CD4-positive, alpha-beta T cell treated with Interleukin-4 for 1 hour (primary cell): ENCODE measurements around the gene NRG3.

Experiments used
- DNase-seq, 2 donors: peaks; one replicate each; pipeline ENCODE4 v3.0.0-alpha.2; 2020 to 2022

The NRG3 gene

DNA sequence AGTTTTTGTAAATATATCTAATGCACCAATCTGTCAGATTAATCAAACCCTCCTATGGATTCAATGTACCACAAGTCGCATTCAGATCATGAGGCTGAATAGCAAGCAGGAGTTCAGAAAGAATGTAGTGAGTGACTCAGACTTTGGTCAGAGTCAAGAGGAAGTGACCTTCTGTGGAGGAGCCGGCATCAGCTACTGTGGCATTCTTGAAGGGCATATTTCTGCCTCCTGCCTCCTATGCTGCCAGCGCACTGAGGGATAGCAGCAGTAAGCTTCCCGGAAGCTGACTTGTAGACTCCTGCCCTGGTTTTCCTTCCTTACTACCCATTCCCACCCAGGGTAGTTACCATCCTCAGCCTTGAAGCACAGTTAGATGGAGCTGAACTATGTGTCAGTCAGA lies 867.5 kb downstream of the NRG3 start:
- DNase-seq = no peak

DNA sequence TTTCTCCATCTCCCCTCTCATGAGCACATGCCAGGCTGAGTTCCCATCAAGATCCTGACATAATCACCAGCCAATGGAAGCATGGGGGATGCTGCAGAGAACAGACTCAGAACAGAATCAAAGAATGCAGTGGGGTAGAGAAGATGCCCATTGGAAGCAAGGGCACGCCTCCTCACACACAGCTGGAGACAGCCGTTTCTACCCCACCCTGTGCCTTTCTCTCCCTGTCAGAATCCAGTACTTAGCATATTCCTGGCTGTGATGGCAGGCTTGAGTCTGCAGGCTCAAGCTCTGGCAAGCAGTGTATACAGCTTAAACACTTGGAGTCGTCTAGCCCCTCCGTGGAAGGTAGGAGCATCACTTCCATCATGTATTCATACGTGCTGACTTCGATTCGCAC lies 867.9 kb downstream of the NRG3 start:
- no peak for DNase-seq

DNA sequence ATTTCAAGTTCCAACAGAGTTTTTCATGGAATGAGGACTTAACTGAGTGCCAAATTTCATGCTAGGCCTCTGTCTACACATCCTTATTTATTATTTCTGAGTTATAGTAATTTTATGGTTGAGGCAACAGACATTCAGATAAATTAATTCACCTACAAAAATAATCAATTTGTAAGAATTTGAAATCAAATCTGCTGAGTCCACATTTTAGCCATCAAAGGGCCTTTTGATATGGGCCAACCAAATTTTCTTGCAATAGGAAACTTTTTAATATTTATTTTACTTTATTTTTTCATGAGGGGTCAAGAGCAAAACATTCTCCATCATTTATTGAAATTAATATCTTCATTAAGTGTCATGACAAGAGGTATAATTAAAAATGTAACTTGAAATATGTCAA lies 875.5 kb downstream of the NRG3 start:
- no peak for DNase-seq

DNA sequence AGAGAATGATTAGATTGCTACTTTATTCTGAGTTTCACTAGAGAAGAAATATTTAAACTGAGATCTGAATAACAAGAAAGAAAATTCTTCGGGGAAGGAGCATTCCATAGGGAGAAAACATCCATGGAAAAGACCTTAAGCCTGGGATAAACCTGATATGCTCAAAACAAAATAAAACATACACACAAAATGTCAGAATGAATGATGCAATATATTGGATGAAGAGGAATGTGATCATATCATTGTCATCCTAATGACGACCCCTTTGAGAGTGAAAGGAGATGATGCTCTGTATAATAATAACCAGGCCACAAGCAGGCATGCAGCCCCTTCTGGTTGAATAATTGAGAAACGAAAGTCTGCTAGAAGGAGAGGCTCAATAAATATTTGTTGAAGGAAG lies 882.4 kb downstream of the NRG3 start:
- no peak for DNase-seq

DNA sequence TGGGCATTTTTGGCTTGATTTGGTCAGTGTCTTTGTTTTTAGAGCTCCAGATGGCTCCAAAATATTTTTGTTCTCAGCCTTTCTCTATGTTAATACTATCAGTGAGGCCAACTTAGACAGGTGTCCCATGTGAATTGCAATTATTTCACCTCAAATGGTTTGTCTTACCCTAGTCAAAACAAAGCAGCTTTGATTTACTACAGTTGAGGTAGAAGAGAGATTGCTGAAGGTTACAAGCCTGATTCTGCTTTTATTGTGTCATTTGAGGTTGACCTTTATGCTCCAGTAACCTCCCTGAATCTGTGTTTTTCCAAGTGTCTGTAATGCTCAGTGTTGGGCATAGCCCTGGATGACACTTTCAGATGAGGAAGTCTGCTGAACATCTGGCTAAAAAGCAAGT lies 882.9 kb downstream of the NRG3 start:
- DNase-seq = no peak

DNA sequence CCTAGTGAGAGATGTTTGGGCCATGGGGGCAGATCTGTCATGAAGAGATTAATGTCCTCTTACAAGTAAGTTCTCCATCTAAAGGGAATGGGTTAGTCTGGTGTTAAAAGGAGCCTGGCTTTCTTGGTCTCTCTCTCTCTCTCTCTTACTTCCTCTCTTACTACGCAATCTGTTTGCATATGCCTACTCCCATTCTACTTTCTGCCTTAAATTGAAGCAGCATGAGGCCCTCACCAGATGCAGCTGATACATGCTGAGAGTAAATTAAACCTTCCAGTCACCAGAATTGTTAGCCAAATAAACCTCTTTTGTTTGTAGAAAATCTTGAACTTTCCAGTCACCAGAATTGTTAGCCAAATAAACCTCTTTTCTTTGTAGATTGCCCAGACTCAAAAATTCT lies 884.1 kb downstream of the NRG3 start:
- DNase-seq = no peak

DNA sequence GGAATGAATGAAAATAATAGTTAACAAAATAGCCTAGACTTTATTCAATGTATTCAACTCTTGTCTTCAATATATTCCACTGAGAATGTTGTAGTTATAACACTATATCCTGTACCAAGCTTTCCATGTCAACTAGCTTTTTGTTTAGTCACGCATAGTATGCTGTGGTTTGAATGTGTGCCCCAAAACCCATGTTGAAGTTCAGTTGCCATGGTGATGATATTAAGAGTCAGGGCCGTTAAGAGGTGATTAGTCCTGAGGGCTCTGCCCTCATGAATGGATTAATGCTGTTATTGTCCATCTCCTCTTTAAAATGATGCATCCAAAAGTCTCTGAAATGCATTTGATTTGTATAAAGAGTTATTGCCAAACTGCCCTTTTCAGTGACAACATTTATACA lies 887.6 kb downstream of the NRG3 start:
- no peak for DNase-seq

DNA sequence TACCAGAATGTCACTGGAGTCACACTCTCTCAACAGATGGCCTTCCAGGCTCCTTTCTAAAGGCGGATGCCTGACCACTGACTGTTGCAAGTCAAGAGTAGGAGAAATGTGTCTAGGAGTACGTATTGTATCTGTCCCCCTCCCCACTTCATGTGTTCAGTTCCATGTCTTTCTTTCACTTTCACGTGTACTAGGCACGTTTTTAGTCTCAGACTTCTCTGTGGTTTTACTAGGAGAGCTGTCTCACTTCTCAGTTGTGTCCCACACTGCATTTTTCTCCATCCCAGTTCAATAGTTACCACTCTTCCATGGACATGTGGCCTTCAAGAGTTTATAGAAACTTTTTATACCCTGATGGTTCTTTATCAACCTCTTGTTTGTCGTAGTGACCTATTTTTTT lies 893.0 kb downstream of the NRG3 start:
- no peak for DNase-seq

DNA sequence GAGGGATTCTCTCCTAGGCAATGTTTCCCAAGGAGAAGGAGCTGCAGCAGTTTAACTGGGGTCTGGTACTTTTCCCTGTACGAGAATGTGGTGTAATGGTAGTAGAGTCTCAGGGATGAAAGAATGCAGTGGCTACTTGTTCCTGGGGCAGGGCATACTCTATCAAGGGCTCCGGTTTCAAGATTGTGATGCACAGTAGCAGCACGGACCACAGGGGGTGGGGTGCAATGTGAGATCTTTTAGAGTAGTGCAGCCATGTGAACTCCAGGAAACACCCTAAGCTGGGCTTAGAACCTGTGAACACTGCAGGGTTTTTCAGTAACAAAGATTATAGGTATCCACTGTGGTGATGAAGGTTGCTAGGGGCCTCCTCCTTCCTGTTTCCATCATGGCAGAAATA lies 903.9 kb downstream of the NRG3 start:
- no peak for DNase-seq

DNA sequence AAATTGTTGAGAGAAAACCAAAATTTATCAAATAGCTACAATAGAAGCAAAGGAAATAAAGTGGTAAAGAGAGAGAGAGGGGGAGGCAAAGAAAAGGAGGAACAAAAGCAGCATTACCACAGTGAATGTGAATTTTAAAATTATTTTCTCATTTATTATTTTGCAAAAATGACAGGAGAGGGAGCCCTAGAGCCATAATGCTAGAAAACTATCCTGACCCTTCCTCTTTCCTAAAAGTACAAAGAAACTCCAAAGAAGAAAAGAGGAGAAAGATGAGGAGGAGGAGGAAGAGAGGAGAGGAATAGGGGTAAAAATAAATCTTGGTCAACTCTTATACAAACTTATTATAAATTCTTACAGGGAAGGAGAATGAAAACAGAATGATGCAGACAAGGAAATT lies 921.5 kb downstream of the NRG3 start:
- DNase-seq = no peak

DNA sequence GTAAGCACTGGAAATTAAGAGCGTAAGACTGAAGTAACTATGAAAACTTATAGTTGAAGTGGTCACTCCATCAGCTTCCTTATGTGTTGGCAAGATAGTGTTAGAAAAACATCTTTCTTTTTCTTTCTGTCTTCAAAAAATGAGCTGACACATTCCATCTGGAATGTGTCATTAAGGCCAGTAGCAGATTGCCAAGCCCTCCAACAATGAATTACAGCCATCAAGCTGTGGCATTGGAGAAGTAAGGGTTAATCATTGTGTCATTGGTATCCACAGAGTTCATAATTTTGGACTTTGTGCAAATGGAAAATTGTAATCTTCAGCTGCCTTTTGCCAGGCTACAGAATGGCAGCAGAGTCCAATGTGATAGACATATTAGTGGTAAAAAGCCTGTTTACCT lies 926.3 kb downstream of the NRG3 start:
- no peak for DNase-seq

DNA sequence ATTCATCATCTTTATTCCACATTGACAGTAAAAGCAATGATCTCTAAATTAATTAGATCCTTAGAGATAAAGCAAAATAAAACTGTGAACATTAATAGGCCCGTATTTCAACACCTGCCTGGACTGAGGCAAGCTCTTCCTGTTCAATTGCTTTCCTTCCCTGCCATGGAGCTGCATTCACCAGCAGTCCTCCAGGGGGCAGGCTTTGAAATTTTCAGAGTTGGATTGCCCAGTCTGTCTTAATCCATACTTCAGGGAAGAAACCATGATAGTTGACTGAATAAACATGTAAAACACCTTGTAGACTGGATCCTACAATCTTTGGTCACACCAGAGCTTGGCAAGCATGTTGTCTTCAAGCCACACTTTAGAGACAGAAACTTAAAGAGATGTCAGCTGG lies 936.6 kb downstream of the NRG3 start:
- DNase-seq = no peak

DNA sequence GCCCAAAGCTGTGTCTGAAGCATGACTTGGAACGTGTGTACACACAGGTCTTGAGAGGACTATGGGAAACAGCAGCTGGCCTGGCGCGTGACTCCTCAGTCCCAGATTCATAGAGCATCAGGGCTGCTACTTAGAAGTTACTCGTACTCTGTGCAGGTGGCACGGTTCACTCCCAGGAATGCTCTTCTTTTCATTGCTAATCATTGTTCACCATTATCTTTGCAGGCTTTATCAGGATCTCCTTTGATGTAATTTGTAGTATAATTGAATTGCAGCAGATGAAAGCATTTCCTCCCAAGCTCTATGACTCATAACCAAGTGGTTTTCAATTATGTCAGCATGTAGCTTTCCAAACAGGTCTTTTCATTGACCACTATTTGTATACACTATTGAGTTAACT lies 938.9 kb downstream of the NRG3 start:
- no peak for DNase-seq

DNA sequence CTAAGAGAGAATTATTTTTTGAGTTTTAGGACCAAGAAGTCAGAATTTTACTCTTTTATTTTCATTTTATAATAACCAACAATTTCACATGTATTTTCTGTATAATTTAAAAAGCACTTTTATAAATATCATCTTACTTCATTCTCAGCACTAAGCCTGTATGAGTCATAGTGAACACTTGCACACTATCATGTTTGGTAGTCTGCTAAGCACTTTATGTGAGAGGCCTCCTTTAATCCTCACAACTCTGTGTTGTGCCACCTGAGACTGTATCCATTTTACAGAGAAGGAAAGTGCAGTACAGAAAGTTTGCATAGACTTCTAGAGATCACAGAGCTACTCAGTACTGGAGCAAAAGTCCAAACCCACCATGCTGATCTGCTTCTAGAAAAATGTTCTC lies 939.6 kb downstream of the NRG3 start:
- no peak for DNase-seq

DNA sequence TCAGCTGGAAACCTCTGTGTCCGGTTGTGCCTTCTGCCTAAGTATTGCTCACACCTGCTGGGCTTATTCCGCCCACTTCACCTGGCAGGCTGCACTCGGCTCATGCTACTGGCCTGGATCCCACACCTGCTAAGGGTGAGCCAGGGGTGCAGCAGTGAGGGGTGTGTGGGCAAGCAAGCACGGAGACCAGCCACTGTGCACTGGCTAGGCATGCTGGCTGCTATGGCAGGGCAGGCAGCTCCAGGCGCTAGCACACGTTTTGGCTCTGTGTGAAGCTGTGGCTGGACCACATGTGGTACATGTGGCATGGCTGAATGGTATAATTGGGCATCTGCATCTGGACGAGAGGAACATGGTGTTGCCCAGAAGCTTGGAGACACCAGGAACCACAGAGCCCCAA lies 940.7 kb downstream of the NRG3 start:
- no peak for DNase-seq

DNA sequence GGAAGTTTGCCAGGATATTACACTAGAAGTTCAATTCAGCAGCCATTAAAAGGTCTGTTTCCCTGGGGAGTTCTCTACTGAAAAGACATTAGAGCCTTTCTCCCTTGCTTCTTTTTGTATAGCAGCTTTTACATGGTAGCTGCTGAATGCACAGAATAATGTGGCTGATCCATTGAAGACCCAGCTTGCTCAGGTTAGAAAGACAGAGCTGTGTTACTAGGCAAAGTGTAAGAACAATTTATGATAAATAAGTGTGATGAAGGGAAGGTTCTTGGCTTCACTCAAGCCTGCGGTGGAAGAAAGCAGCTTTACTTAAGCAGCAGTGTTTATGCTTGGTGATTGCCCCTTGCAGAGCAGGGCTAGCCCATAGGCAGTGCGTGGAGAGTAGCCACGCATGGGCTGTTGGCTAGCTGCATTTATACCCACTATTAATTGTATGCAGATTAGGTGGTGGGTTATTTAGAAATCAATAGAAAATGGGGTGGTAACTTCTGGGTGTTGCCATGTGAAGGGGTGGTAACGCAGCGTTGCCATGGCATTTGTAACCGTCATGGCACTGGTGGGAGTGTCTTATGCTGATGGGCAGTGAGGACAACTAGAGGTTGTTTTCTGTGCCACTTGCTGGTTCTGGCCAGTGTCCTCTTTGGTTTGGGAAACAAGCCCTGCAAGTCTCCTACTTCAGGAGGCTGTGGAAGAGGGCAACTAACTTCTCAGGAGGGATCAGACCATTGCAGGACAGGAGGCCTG lies 942.9 kb downstream of the NRG3 start:
- DNase-seq = no peak

DNA sequence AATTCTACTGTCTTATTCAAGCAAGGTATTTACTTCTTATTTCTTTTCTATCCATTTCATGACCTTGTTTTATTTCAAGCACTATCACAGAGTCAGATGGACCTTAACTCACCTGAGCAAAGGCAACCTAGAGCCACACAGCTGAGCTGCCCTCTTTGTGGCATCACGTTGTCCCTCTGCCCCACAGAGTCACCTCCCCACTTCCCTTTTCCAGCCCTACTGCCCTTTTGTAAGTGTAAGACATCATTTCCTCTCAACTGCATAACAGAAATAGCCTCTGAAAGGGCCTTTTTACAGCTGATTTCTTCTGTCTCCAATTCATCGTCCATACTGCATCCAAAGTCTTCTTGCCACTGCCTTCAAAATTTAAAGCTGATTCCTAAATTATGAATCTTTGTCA lies 946.0 kb downstream of the NRG3 start:
- no peak for DNase-seq

DNA sequence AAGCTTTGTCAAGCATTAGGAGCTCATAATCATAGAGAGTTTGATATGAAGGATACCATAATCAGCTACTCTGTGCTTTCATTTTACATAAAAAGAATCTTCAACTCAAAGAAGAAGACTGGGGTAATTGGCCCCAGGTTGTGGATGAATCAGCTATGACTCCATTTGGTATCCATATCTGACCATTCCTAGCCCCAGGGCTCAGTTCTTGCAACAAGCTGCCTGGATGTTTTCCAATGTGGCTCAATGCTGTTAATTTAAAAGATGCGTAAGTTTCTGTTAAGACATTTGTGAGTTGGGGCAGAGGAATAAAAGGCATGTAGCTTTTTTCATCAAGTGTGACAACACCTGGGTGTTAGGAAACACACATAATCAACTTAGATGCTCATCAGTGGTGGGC lies 951.1 kb downstream of the NRG3 start:
- DNase-seq = no peak

DNA sequence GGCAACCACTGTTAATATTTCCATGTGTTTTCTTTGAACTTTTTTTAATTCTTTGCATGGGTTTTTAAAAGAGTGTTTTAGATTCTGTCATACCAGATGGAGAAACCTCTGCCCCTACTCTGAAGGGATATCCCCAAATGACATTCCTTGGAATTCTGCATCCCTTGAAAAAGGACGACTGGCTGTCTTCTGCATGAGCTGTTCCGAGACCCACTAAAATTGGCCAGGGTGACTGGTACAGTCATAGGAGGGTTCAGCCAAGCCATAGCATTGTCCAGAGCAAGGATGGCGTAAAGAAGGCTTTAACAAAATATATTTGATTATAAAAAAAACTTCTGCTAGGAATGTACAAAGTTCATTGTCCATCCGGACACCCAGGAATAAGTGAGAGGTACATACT lies 952.9 kb downstream of the NRG3 start:
- no peak for DNase-seq

DNA sequence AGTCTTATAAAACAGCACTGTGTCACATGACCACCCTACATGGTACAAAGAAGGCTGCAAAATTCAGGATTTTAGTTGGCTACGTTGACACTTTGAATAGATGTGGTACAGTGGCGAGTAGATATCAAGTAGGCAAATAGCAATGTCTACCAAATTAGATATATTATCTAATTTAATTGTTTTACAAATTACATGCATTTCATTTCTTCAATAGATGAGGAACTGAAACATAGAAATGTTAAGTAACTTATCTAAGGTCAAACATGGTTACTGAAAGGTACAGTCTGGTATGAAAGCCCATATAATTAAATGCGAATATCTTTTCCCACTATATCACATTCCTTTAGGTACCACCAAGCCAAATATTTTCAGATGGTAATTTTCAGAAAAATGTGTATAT lies 972.2 kb downstream of the NRG3 start:
- no peak for DNase-seq

DNA sequence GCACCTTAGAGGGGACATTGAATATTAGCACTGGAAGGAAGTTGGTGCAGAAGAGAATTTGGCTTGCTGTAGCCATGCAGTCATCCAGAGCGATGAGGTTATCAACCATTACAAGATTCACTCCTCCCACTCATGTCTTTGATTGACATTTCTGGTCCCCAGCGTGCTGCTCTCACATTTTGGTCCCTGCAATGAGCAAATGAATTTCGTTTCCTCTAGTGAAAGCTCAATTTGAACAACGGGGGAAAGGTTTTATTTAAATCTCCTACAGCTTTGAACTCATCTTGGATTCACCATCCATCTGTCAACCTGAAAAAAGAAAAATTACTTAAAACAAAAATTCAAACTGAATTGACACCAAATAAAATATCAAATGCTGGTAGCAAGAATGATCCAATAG lies 975.2 kb downstream of the NRG3 start:
- no peak for DNase-seq

DNA sequence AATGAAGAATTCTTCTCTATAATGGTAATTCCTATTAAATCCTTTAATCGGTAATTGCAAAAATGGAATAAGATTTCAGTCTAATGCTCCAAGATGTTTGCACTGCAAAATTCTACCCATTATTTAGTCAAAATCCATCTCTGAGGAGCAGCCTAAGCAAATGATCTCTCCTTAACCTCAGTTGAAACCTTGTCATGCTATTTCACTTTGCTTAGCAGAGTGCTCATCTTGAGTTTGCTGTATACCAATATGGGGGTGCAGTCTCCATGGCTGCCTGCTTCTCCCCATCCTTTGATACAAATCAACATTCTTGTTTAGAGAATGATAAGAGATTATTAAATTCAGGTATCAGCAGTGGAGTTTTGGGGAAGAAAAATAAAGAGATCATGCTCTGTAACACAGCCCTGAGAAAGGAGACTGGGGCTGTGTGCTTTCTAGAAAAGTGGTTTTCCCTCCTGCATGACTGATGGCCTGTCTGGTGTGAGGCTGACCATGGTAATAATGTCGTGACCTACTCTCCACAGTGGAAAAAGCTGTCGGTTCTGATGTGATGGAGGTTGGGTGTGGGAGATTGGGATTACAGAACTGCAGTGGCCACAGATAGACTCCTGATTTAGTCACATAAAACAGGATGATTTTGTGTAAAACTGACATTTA lies 982.1 kb downstream of the NRG3 start:
- no peak for DNase-seq

DNA sequence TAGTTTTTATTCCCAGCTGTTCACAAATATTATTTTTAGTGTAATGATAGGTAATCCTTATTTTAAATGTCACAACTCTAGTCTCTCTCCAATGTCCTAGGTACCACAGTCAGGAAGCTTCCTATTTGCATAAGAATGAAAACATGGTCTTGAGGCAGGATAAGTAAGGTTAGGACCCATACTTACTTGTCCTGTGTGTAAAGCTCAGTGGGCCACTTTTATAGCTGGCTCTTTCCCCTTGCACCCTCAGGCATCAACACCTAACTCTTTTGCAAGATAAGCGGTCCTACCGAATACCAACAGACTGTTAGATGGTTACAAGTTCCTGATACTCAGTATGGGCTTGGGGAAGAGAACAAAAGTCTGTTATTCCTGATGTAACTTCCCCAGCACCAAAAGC lies 986.9 kb downstream of the NRG3 start:
- no peak for DNase-seq

DNA sequence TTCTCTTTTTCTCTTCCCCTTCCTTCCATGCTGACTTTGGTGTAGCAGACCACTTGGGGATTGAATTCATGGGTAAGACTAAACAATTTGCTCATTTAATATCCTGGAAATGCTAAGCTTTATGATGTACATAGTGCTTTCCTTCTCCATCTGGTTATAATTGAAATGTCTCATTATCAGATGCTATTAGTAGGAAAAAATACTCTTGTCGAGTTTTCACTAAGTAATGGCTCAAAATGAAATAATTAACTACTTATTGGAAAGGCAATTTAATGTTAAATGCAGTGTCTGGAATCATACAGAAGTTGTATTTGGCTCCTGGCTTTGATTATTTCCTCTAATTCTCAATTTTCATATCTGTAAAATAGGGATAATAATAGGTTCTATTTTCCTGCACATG lies 990.4 kb downstream of the NRG3 start:
- no peak for DNase-seq

DNA sequence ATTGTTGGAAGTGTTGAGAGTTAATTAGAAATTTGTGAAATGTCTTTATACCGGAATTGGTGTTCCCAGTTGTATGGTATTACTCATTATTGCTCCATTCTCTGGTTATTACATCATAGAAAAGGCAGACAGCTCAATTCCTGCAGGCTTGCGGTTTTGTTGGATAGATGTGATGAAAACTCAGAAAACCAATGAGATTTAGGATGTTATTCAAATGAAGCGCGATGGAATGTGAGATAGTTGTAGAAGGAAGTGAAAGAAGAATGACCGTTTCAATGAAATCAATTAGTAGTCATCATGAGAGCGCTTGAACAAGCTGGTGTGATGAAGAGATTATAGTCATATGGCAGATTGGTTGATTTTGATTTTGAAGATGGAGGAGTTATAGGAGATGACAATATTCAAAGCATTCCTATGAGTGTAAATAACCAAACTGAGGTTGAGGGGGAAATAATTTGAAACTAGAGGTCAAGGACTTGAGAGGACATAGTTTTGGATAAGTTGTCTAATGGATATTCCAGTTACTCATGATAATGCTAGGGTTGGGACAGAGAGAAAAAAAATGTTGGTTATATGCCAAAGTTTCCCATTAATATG lies 991.5 kb downstream of the NRG3 start:
- no peak for DNase-seq
